Testis (tissue), 5 donors: ENCODE data around the gene SPIRE1. TPM values are rescaled to one million over a fixed set of nuclear protein-coding genes. Genes with fewer than 3 reads are reported as not detected.

Experiments
- DNase-seq: peaks from one replicate; pipeline ENCODE4 v3.0.0-alpha.2; 2019
- H3K27ac ChIP-seq, 2 donors: fragments of 200-600 bp; sonication (generic); one replicate each; pipeline ENCODE4 v1.5.1; 2019
- H3K27me3 ChIP-seq: fragments of 200-600 bp; sonication (generic); one replicate; pipeline ENCODE4 v1.5.1; 2019
- H3K36me3 ChIP-seq: fragments of 200-600 bp; sonication (generic); one replicate; pipeline ENCODE4 v1.5.1; 2017; ENCODE audit warnings: low read depth; ENCODE audit errors: missing control alignments
- H3K4me1 ChIP-seq: fragments of 200-600 bp; sonication (generic); one replicate; pipeline ENCODE4 v1.5.1; 2019
- H3K4me3 ChIP-seq, 2 donors: fragments of 200-600 bp; sonication (generic); one replicate each; pipeline ENCODE4 v1.5.1; 2017 to 2019
- H3K9me3 ChIP-seq: fragments of 200-600 bp; sonication (generic); one replicate; pipeline ENCODE4 v1.5.1; 2017
- POLR2A ChIP-seq: fragments of 450-650 bp; IDR thresholded peaks from one replicate; pipeline ENCODE4 v1.6.1; 2017; ENCODE audit warnings: antibody characterized with exemption, mild to moderate bottlenecking, moderate library complexity
- WGBS, 2 donors: methylation state at CpG; one replicate each; pipeline ENCODE4 v1.1.5; 2018; 5-methylcytosine and 5-hydroxymethylcytosine counted together
- intact Hi-C: fragments of 100-400 bp; cut with DNase I; formaldehyde crosslinking; loops from one replicate; pipeline ENCODE4 v1.15.1; 2023; ENCODE audit warnings: low total_unique reads
- long read RNA-seq, 2 donors: transcript quantifications; one replicate each; lab custom pipeline, GENCODE V29; 2026
- polyA plus RNA-seq: library from polyadenylated mRNA; stranded (reverse); fragments of 350-450 nt; fragmentation: Illumina TruSeq; extraction: RNeasy Lipid Tissue Mini Kit (QIAGEN cat#74804); gene quantifications from one replicate; pipeline ENCODE4 v1.2.3, GENCODE V29; 2014; ENCODE audit warnings: low read depth, low replicate concordance; ENCODE audit not compliant: insufficient read depth
- total RNA-seq, 2 donors: library from RNA; depleted of rRNA; stranded (reverse); fragments of >200 nt; gene quantifications; one replicate each; pipeline ENCODE4 v1.2.3, GENCODE V29; 2016
- TF ChIP-seq, protein P1 (sequence below), 3 experiments: fragments of 450-650 bp in 2 of 3; fragments of 200-600 bp in 1 of 3; sonication (generic) in 1 of 3; IDR thresholded peaks; one replicate each; pipeline ENCODE4 v1.5.1; 2016 to 2019; ENCODE audit warnings: antibody characterized with exemption in 3 of 3, mild to moderate bottlenecking in 2 of 3, moderate library complexity in 1 of 3

Gene SPIRE1
- total RNA-seq (10 to 100 TPM; 46.8 to 67.6 TPM), polyA plus RNA-seq (83.5 TPM)
- long read RNA-seq, donor 1, full-length matches to known transcripts, result 1 of 1 reads
- long read RNA-seq, donor 1, partial matches to known transcripts, result 0 of 1 reads
- long read RNA-seq, donor 1, other reads (novel, unspliced or antisense), result 0 of 1 reads
- long read RNA-seq, donor 2, result 0 reads

GRCh38 chr18:12657684-12658425 is at the start of gene SPIRE1:
Gene SPIRE1, minus strand, starts transcription at chr18:12658107. Its CDS starts 241 bp downstream, at chr18:12657866.
- 1% methylated on average over 43 of the region's 112 CpGs; no CpG with 5 or more reads in 1 of the 2 donors for WGBS, 2 donors
- intact Hi-C loops, result loop anchor here (5.0 to 10.0 kb wide), 3 partner anchors 266 to 373 kb away; partner anchors contain the start of gene AFG3L2
- H3K36me3 ChIP-seq, result no peaks in the 10 kb centered on the region
- H3K27me3 ChIP-seq, result no peaks in the 10 kb centered on the region
- DNase-seq, result peak; percentile 79
- H3K9me3 ChIP-seq, result no peaks in the 10 kb centered on the region
- TF ChIP-seq, protein P1, sequence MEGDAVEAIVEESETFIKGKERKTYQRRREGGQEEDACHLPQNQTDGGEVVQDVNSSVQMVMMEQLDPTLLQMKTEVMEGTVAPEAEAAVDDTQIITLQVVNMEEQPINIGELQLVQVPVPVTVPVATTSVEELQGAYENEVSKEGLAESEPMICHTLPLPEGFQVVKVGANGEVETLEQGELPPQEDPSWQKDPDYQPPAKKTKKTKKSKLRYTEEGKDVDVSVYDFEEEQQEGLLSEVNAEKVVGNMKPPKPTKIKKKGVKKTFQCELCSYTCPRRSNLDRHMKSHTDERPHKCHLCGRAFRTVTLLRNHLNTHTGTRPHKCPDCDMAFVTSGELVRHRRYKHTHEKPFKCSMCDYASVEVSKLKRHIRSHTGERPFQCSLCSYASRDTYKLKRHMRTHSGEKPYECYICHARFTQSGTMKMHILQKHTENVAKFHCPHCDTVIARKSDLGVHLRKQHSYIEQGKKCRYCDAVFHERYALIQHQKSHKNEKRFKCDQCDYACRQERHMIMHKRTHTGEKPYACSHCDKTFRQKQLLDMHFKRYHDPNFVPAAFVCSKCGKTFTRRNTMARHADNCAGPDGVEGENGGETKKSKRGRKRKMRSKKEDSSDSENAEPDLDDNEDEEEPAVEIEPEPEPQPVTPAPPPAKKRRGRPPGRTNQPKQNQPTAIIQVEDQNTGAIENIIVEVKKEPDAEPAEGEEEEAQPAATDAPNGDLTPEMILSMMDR (IDR thresholded peaks at IDR 0.05), result peak in 1 of 3 experiments; percentile 12
- TF ChIP-seq POLR2A, result no peak
- peaks cover 18% of the 10 kb centered on the region for H3K4me1 ChIP-seq
- H3K27ac ChIP-seq, result peak within 1 kb of the TSS; percentile 96 to 98
- peak within 1 kb of the TSS; percentile 86 to 93 for H3K4me3 ChIP-seq

DNA sequence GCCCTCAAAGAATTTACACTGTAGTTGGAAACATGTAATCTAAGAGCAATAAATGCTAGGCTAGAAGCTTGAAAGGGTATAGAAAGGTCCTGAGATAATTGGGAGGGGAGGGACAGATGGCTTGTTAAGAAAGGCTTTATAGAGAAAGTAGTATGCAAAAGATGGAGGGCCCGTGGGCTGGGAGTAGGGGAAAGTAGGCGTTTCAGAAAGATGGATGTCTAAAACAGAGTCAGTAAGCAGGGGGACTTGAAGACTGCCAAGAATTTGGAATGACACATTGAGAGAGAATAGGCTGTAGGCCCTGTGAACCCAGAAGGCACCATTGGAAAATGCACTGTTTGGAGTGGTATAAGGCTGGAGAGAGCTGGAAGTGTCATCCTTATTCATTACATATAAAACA is 45.8 kb upstream of the SPIRE1 start:
- intact Hi-C loops, result no loop called here
- Histone ChIP-seq H3K27ac (peak overlapping the region; percentile 95 to 99), H3K9me3 (no peaks in the 10 kb centered on the region), H3K27me3 (no peaks in the 10 kb centered on the region), H3K4me1 (peaks cover 18% of the 10 kb centered on the region), H3K36me3 (no peaks in the 10 kb centered on the region), H3K4me3 (peak overlapping the region; percentile 94 to 96)
- DNase-seq, result no peak
- WGBS, 2 donors, result 0 to 4% methylated on average over 2 of the region's 2 CpGs
- TF ChIP-seq, protein P1 (IDR thresholded peaks at IDR 0.05), result no peak
- no peak for TF ChIP-seq POLR2A

- H3K4me1 ChIP-seq, result peaks cover 18% of the 10 kb centered on the region
- whole genome bisulfite sequencing, 2 donors, result 0% methylated on average over 13 to 28 of the region's 28 CpGs
- no peak for DNase-seq
- TF ChIP-seq, protein P1 (IDR thresholded peaks at IDR 0.05), result no peak
- TF ChIP-seq POLR2A, result no peak
- no peaks in the 10 kb centered on the region for H3K9me3 ChIP-seq
- no peaks in the 10 kb centered on the region for H3K36me3 ChIP-seq
- intact Hi-C loops, result no loop called here
- no peaks in the 10 kb centered on the region for H3K27me3 ChIP-seq
- peak overlapping the region; percentile 95 to 99 for H3K27ac ChIP-seq
- peak overlapping the region; percentile 94 to 96 for H3K4me3 ChIP-seq
These were observed 45.2 kb upstream of the SPIRE1 start for GRCh38 chr18:12703096-12703567.

DNA sequence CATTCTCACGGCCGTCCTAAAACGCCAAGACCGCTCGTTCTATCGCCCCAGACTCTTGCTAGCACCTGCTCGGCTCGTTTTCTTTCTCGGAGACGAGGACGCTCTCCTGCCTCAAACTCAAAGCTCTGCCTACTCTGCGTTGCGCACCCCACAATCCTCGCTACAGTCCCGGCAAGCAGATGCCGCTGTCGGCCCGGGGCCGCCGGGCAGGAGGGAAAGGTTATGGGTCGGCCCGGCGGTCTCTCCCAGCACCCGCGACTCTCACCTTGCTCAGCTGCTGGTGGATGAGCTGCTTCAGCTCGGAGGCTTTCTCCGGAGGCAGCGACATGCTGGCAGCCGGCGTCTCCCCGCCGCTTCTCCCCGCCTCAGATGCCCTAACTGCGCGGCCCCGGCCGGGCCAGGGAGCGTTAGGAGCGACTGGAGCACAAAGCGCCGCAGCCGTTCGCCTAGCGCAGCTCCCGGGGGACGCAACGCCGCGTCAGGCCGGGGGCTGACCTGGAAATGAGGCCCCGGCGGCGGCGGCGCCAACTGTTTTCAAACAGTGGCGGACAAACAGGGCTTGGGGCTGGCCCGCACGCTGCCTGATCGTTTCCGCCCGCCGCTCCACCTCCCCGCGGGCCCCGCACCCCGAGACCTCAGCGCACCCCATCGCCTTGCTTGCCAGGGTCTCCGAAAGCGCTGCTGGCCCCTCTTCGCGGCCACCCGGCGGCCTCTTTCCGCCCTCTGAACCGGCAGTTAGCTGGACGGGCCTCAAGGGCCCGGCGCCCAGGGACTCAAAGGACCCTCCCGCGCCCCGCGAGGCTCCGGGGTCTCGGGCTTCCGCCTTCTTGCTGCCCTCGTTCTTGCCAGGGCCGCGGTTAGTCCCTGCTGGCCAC is 44.6 kb upstream of the SPIRE1 start, which contains the start of the genes CEP76 and PSMG2:
TSS of gene CEP76 (minus strand) at position 503 of the 875 bp plus-strand sequence. CDS start at position 328, 175 bp downstream.
TSS of gene PSMG2 (plus strand) at position 822 of the 875 bp plus-strand sequence. CDS start 66 bp downstream, outside the sequence.
- H3K27ac ChIP-seq, result peak within 1 kb of the TSS; percentile 95 to 99
- DNase-seq, result peak; percentile 93
- H3K4me3 ChIP-seq, result peak within 1 kb of the TSS; percentile 94 to 96
- 0% methylated on average over 41 to 60 of the region's 89 CpGs for WGBS, 2 donors
- intact Hi-C loops, result no loop called here
- H3K9me3 ChIP-seq, result no peaks in the 10 kb centered on the region
- no peaks in the 10 kb centered on the region for H3K36me3 ChIP-seq
- H3K27me3 ChIP-seq, result no peaks in the 10 kb centered on the region
- TF ChIP-seq, protein P1 (IDR thresholded peaks at IDR 0.05), result no peak
- TF ChIP-seq POLR2A, result no peak
- H3K4me1 ChIP-seq, result peaks cover 18% of the 10 kb centered on the region
